ENCODE data around the gene GPX2.

The GPX2 gene

GRCh38 chr14:64958743-64959142 lies 16.2 kb upstream of the GPX2 start:
- DNase-seq: no peak

GRCh38 chr14:64958201-64958600 lies 15.7 kb upstream of the GPX2 start:
- DNase-seq: no peak

GRCh38 chr14:64956697-64957406 lies 14.3 kb upstream of the GPX2 start:
- DNase-seq: no peak

GRCh38 chr14:64955297-64955696 lies 12.8 kb upstream of the GPX2 start:
- no peak for DNase-seq

GRCh38 chr14:64954491-64955240 lies 12.1 kb upstream of the GPX2 start:
- no peak for DNase-seq

- DNase-seq: no peak
Measured at GRCh38 chr14:64953661-64954060, 11.1 kb upstream of the GPX2 start.

- no peak for DNase-seq
Measured at GRCh38 chr14:64953310-64953654, 10.7 kb upstream of the GPX2 start.

- DNase-seq: no peak
Measured at GRCh38 chr14:64952598-64953309, 10.2 kb upstream of the GPX2 start.

- DNase-seq: no peak
Measured at GRCh38 chr14:64951724-64952123, 9.2 kb upstream of the GPX2 start.

- no peak for DNase-seq
Measured at GRCh38 chr14:64951291-64951690, 8.7 kb upstream of the GPX2 start.

- DNase-seq: no peak
Measured at GRCh38 chr14:64950889-64951288, 8.3 kb upstream of the GPX2 start.

GRCh38 chr14:64948612-64949210 lies 6.2 kb upstream of the GPX2 start:
- DNase-seq: no peak

- DNase-seq: no peak
Measured at GRCh38 chr14:64947710-64948611, 5.4 kb upstream of the GPX2 start.

- no peak for DNase-seq
Measured at GRCh38 chr14:64946310-64947045, 3.9 kb upstream of the GPX2 start.

- no peak for DNase-seq
Measured at GRCh38 chr14:64945431-64946178, 3.1 kb upstream of the GPX2 start.

- no peak for DNase-seq
Measured at GRCh38 chr14:64944861-64945260, 2.3 kb upstream of the GPX2 start.

- DNase-seq: no peak
Measured at GRCh38 chr14:64944041-64944440, 1.5 kb upstream of the GPX2 start.

GRCh38 chr14:64943556-64943955 lies 1.0 kb upstream of the GPX2 start:
- no peak for DNase-seq

GRCh38 chr14:64940336-64940910 lies 2.1 kb downstream of the GPX2 start:
- no peak for DNase-seq

GRCh38 chr14:64939817-64940190 lies 2.7 kb downstream of the GPX2 start:
- DNase-seq: no peak
